Stimulated activated CD4-positive, alpha-beta T cell treated with anti-CD3 and anti-CD28 coated beads, Interleukin-2, amount 100 ng/mL, for 4 hours (primary cell): ENCODE measurements around the gene MRPL38.
"Not testable (repeated sequence)": the region's sequence is repeated elsewhere in the genome, so short reads cannot be mapped to it uniquely, and the experiment has no call there.

Experiments
- DNase-seq: peaks from one replicate; pipeline ENCODE4 v3.0.0-alpha.2; 2020; ENCODE audit warnings: low read depth

The MRPL38 gene

GRCh38 chr17:75876190-75876937 is 28.3 kb downstream of the MRPL38 start:
- DNase-seq: peak; percentile 61

- no peak for DNase-seq
Measured at GRCh38 chr17:75875940-75876189, 28.8 kb downstream of the MRPL38 start.

GRCh38 chr17:75875182-75875939 is 29.3 kb downstream of the MRPL38 start:
- DNase-seq: no peak

DNA sequence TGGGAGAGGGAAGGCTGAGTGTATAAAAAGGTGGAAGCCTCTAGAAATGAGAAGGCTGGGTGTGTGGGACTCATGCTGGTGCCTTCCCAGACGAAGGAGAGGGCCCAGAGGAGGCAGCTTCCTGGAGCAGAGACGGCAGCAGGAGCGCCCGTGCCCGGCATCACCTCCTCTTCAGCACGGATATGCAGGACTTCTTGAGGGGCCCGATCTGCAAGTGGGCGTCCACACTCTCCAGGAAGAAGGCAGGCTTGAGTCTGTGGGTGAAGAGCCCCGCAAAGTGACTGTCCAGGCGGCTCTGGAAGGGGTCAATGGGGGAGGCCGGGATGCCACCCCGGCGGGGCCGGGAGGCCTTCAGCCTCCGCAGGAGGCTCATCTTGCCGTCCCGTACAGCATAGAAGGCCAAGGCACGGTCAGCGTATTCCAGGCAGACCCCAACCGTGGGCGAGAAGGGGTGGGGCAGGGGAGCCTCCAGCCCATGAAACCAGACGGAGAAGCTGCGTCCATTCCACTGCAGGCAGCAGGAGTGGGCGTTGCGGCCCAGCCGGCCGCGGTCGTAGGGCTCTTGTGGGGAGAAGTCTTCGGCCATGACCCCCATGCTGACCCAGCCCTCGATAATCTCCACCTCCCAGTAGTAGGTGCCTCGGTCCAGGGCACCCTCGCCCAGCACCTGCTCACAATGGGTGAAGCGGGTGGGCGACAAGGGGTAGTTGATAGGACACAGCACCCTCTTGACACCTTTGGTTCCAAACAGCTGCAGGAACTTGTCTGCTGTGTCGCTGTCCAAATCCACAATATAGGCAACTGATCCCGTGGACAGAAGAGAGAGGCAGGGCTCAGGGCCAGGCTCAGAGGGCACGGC is 30.1 kb downstream of the MRPL38 start:
- DNase-seq: no peak

GRCh38 chr17:75873587-75874322 is 30.9 kb downstream of the MRPL38 start:
- no peak for DNase-seq

DNA sequence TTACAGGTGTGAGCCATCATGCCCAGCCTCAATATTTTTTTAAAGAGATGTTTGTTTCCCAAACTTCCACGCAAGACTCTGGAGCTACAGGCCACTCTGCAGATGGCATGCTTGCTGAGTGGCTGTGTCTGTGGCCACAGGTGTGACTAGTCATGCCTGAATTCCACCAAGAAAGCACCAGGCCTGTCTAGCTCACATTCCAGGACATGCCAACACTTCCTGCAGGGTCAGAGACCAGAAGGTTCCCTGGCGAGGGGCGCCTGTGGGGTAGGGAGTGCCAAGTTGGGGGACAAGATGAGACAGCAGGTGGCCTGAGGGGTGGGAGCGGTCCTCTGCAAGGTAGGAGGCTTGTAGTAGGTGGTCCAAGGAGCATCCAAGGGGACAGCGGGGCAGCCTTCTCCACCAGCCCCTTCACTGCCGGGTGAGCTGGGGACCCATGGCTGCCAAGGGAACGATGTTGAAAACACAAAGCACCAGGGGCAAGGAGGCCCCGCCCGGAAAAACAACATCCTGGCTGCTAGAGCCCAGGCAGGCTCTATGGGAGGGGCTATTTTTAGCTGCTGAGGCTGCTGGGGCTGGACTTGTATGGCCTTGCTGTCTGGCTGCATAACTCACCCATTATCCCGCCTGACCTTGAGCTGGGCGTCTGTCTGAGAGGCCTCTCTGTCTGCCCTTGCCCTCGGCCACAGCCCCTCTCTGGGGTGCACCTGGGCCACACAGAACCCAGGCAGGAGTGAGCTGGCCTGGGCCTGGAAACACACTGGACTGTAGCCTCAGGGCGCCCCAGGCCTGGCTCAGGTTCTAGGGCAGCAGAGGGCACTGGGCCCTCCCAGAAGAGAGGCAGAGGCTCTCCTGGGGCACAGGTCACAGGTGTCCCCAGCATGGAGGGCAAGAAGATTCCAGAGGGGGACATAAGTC is 32.0 kb downstream of the MRPL38 start:
- no peak for DNase-seq

DNA sequence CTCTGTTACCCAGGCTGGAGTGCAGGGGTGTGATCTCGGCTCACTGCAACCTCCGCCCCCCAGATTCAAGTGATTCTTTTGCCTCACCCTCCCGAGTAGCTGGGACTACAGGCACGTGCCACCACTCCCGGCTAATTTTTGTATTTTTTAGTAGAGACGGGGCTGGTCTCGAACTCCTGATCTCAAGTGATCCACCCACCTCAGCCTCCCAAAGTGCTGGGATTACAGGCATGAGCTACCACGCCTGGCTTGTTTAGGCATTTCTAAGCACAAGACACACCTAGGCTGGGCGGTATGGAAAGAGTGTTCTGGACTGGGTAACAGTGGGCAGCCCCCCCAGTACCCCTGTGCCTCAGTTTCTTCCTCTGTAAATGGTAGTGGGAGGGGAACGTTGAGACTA is 34.5 kb downstream of the MRPL38 start:
- DNase-seq: not testable (repeated sequence)

DNA sequence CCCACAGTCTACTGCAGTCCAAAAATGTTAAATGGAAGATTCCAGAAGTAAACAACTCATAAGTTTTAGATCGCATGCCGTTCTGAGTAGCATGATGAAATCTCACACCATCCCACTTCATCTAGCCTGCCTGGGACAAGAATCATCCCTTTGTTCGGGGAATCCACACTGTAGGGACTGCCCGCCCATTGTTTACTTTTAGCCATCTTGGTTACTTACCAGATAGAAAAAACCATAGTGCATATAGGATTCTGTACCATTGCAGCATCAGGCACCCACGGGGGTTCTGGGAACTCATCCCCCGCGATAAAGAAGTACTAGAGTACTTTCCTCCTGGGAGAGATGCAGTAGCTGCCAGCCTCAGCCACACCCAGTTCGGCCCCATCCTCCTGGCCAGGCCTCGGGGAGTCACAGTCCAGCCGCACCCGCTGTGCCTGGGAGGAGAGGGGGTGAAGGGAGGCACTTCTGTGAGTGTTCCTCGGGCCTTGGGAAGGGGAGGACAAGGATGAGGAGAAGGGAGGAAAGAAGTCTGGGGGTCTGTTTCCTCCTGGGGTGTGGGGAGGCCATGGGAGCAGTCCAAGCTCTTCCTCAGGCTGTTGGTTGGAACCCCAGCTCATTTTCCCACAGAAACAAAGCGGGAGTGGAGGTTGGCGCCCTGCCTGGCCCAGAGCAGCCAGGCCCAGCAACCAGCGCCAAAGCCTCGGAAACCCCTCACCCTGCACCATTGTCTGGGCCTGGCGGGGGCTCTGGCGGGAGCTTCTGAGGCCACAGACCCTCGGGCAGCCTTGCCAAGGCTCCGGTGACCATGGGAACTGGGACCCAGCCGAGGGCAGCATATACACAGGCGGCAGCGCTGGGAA is 35.2 kb downstream of the MRPL38 start:
- DNase-seq: no peak

DNA sequence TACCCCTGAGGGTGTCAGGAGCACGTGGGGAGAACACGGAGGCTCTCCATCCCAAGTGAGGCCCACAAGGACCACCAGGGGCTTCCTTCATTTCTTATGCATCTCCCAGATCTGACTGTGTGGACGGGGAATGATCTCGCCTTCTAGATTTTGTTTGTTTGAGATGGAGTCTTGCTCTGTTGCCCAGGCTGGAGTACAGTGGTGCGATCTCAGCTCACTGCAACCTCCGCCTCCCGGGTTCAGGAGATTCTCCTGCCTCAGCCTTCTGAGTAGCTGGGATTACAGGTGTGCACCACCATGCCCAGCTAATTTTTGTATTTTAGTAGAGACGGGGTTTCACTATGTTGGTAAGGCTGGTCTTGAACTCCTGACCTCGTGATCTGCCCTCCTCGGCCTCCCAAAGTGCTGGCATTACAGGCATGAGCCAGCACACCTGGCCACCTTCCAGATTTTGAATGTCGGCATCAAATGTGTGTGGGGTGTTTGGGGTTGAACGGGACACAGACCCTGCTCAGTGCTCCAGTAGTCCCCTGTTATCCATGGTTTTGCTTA is 35.9 kb downstream of the MRPL38 start:
- not testable (repeated sequence) for DNase-seq

DNA sequence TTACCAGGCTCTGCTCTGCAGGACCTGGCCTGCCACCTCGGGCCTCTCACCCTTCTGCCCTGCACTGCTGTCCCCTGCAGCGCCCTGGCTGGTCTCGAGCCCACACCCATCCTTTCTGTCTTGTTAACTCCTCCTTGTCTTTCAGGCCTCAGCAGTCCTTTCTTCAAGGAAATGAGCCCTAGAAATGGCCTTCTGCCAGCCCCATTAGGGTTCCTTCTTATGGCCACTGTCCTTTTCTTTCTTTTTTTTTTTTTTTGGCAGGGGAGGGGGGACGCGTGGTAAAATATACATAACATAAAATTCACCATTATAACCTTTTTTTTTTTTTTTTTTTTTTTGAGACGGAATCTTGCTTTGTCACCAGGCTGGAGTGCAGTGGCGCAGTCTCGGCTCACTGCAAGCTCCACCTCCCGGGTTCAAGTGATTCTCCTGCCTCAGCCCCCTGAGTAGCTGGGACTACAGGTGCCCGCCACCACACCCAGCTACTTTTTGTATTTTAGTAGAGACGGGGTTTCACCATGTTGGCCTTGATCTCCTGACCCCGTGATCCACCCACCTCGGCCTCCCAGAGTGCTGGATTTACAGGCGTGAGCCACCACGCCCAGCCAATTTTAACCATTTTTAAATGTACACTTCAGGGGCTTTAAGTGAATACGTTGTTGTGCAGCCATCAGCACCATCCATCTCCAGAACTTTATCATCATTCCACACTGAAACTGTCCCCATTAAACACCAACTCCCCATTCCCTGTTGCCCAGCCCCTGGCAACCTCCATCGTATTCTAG is 39.1 kb downstream of the MRPL38 start:
- DNase-seq: not testable (repeated sequence)

GRCh38 chr17:75864887-75865286 is 39.8 kb downstream of the MRPL38 start:
- DNase-seq: not testable (repeated sequence)

DNA sequence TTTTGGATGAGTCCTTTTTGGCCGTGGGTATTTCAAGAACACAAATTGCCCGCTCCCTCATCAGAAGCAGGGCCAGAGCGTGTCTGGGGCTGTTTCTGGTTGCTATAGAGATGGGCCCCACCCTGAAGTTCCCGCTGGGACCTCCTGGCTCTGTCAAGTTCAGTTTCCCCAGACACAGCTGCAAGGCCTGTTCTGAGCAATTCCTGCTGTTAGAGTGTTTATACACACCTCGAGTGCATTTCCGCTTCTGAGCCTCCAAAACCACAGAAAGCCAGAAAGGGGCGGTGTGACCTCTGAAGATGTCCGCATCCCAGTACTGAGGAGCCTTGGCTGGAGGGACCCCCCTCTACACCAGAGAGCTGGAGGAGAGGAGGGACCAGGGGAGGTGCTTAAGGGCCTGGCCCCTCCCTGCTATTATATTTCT is 40.2 kb downstream of the MRPL38 start:
- DNase-seq: no peak

GRCh38 chr17:75861927-75862317 is 42.8 kb downstream of the MRPL38 start:
- DNase-seq: no peak

GRCh38 chr17:75859358-75859757 is 45.3 kb downstream of the MRPL38 start:
- not testable (repeated sequence) for DNase-seq

DNA sequence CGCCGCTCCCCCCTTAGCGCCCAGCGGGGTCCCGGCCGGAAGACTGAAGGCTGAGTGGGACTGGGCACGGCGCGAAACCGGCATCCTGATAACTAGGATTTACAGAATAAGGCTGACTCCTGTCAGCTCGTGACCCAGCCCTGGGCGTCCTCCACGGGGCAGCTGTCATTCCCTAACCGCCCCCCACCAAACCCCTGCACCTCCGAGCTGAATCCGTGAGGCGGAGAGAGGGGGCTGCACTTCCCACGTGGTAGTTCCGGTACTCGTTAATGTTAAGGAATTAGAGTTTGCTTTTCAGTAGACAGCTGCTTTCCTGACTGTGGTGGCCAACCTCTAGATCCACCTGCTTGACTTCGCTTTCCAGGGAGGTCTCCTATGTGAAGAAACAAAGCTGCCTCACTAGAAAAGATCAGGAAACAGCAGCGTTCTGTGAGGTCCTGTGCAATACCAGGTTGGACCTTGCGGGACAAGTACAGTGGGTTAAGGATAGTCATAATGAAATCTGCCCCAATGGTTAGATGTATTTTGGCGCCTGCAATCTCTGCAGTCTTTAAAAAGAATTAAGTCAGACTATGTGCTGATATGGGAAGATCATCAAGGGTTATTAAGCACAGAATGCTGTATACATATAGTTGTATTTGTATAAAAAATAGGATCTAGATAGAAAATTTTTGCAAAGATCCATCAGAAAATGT is 48.5 kb downstream of the MRPL38 start:
- DNase-seq: no peak

DNA sequence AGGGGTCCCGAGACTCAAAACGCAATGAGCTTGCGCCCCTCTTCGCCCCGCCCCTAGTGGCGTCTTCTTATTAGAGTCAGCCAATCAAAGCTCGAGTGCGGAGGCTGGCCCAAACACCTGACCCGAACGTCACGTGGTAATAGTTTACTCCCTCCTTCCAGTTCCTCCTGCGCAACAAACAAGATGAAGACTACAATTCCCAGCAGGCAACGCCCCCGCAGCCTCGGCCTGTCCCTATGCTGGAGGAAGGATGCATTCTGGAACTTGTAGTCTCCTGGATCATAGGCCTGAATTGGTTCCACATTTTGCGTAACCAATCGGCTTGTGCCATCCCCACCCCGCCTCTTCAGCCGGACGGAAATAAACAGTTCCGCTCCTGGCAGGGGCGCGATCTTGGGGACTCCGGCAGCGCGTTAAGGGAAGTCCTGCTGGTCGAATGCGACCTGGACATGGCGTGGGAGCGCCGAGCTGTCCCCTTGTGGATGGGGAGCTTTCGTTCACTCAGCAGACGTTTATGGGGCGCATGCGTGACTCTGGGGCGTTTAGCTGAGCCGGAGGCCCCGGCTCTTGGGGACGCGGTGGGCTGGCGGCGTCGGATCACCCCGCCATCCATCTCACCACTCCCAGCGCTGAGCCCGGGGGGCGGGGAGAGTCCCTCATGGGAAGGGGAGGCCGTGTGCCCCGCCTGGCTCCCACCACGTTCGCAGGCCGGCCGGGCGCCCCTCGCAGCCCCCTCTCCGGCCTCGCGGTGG is 49.2 kb downstream of the MRPL38 start, which contains the start of gene WBP2:
Gene WBP2 (minus strand): TSS at position 26 of the 752 bp plus-strand sequence. CDS start 38 bp downstream, outside the sequence.
- DNase-seq: peak; percentile 98

DNA sequence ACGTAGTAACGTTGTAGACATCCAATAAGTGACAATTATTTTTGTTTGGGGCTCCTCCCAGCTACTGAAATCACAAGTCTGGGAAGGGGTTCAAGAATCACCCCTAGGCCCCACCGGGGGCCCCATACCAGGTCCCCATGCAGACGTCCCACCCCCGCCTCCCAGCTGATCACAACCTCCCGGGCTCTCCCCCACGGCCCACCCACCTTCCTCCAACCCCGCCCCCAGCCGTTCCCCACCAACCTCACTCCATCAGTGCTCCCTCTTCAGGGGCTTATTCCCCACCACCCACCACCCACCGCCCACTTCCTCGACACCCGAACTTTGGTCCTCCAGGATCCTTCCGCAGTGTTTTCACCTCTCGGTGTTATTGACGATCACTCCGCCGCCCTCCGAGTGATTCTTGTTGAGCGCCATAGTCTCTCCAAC is 49.8 kb downstream of the MRPL38 start:
- peak; percentile 58 for DNase-seq
